ENCODE measurements around the gene ENO4. TPM values are rescaled to one million over a fixed set of nuclear protein-coding genes. Genes with fewer than 3 reads are reported as not detected.

The ENO4 gene
- total RNA-seq, 1 experiment from 2014 or later, result 0.42 TPM

GRCh38 chr10:116803451-116804249, 45.6 kb upstream of the ENO4 start:
- DNase-seq (ENCODE audit: low spot score), result no peak
- POLR2A ChIA-PET, result no interaction called here
- CTCF ChIA-PET, result interaction anchor here (1.0 kb wide), 1 partner anchor 364 kb away, joined by 4 read pairs; no protein-coding TSS in a partner anchor
- Mint-ChIP-seq H3K36me3 (no peaks in the 10 kb centered on the region), H3K9me3 (no peaks in the 10 kb centered on the region), H3K27ac (no peak overlapping the region), H3K4me1 (peaks cover 29% of the 10 kb centered on the region), H3K27me3 (ENCODE audit: low read depth) (peaks cover 4% of the 10 kb centered on the region), H3K4me3 (no peak overlapping the region)
- ATAC-seq, result no peak
- no peak for TF ChIP-seq AFF4 (CRISPR knock-in tag; IDR thresholded peaks at IDR 0.05; ENCODE audit: borderline replicate concordance)
- no peak for TF ChIP-seq ATF6 (CRISPR knock-in tag; IDR thresholded peaks at IDR 0.05)
- TF ChIP-seq NR1H2 (CRISPR knock-in tag; IDR thresholded peaks at IDR 0.05), result no peak
- TF ChIP-seq RELA (CRISPR knock-in tag; IDR thresholded peaks at IDR 0.05; ENCODE audit: borderline replicate concordance), result no peak
- no peak for TF ChIP-seq ESRRA (CRISPR knock-in tag; IDR thresholded peaks at IDR 0.05; ENCODE audit: borderline replicate concordance)
- TF ChIP-seq ZBTB21 (CRISPR knock-in tag; IDR thresholded peaks at IDR 0.05; ENCODE audit: borderline replicate concordance), result no peak
- TF ChIP-seq ZNF263 (CRISPR knock-in tag; IDR thresholded peaks at IDR 0.05; ENCODE audit: low read depth), result no peak
- TF ChIP-seq E2F1 (CRISPR knock-in tag; IDR thresholded peaks at IDR 0.05), result no peak
- TF ChIP-seq JAZF1 (CRISPR knock-in tag; IDR thresholded peaks at IDR 0.05), result no peak
- TF ChIP-seq TEAD4 (CRISPR knock-in tag; IDR thresholded peaks at IDR 0.05), result no peak
- TF ChIP-seq RORB (CRISPR knock-in tag; IDR thresholded peaks at IDR 0.05), result no peak
- no peak for TF ChIP-seq FOXP4 (CRISPR knock-in tag; IDR thresholded peaks at IDR 0.05)
- no peak for TF ChIP-seq ETV6 (CRISPR knock-in tag; IDR thresholded peaks at IDR 0.05)
- no peak for TF ChIP-seq MLX (CRISPR knock-in tag; IDR thresholded peaks at IDR 0.05)
- TF ChIP-seq PRRX2 (CRISPR knock-in tag; IDR thresholded peaks at IDR 0.05), result no peak
- no peak for TF ChIP-seq NFATC4 (CRISPR knock-in tag; IDR thresholded peaks at IDR 0.05)
- no peak for TF ChIP-seq ARID4B (CRISPR knock-in tag; IDR thresholded peaks at IDR 0.05; ENCODE audit: borderline replicate concordance)

Data from WTC11 (cell line).